Prostate gland (tissue), 2 donors: Measurements from ENCODE around the gene RASSF8.

Experiments
- CTCF ChIP-seq, 4 experiments: fragments of 200-600 bp in 2 of 4; fragments of 450-650 bp in 2 of 4; sonication (generic) in 2 of 4; IDR thresholded peaks; 1 replicate in 3 of 4; 2 replicates in 1 of 4; pipeline ENCODE4 v1.5.1; 2016 to 2019; ENCODE audit warnings: antibody characterized with exemption in 4 of 4, mild to moderate bottlenecking in 2 of 4, moderate library complexity in 2 of 4
- POLR2A ChIP-seq: fragments of 450-650 bp; IDR thresholded peaks from one replicate; pipeline ENCODE4 v1.6.1; 2016; ENCODE audit warnings: antibody characterized with exemption, mild to moderate bottlenecking
- POLR2AphosphoS5 ChIP-seq: sonication (generic); formaldehyde crosslinking; IDR thresholded peaks from one replicate; pipeline ENCODE4 v1.6.1; 2017; ENCODE audit warnings: antibody characterized with exemption

GRCh38 chr12:25981597-25981996 is 23.1 kb downstream of the RASSF8 start:
- TF ChIP-seq POLR2AphosphoS5 (no peak), CTCF (IDR thresholded peaks at IDR 0.05) (no peak), POLR2A (no peak)
